HUES64 (cell line): ENCODE measurements around the gene AGXT2.
"Not testable (repeated sequence)": the region's sequence is repeated elsewhere in the genome, so short reads cannot be mapped to it uniquely, and the experiment has no call there.

Source experiments
- H3K27ac ChIP-seq: 2 replicates; pipeline ENCODE4 v1.7.0; 2013; ENCODE audit warnings: low read depth, low read length, inconsistent platforms
- H3K27me3 ChIP-seq: 2 replicates; pipeline ENCODE4 v1.6.1; 2013; ENCODE audit warnings: mild to moderate bottlenecking, low read length; ENCODE audit not compliant: insufficient read depth
- H3K36me3 ChIP-seq: 2 replicates; pipeline ENCODE4 v1.6.1; 2013; ENCODE audit warnings: mild to moderate bottlenecking, low read length; ENCODE audit not compliant: insufficient read depth
- H3K4me1 ChIP-seq: 2 replicates; pipeline ENCODE4 v1.6.1; 2013; ENCODE audit warnings: mild to moderate bottlenecking, low read length, moderate library complexity; ENCODE audit not compliant: insufficient read depth
- H3K4me3 ChIP-seq: 2 replicates; pipeline ENCODE4 v1.5.1; 2013; ENCODE audit warnings: mild to moderate bottlenecking, low read length, moderate library complexity
- H3K9ac ChIP-seq: 2 replicates; pipeline ENCODE4 v1.6.1; 2013; ENCODE audit warnings: mild to moderate bottlenecking, low read depth, low read length
- H3K9me3 ChIP-seq: 2 replicates; pipeline ENCODE4 v1.6.1; 2013; ENCODE audit warnings: low read depth, low read length; ENCODE audit not compliant: insufficient read depth
- WGBS: fragments of 150-250, 120-280 bp; methylation state at CpG from one replicate; pipeline ENCODE4 v1.1.7; 2013; ENCODE audit warnings: missing lambda C conversion rate; 5-methylcytosine and 5-hydroxymethylcytosine counted together

AGXT2 gene

DNA sequence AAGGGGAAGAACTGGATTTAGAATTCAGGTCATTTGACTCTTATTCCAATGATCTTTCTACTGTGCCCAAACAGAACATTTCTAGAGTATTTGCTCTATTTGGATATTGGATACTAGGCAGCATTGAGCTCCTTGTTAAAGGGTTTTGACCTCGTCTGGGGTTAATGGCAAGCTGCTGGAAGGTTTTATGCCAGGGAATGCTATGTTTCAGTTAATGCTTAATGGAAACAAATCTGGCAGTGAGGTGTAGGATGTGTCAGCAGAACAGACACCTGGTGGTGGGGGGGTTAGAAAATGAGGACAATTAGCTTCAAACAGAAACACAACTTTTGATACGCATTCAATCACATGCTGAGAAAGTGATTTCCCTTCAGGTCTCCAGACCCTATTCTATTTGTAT is 51.5 kb downstream of the AGXT2 start:
- Histone ChIP-seq H3K9ac (no peak overlapping the region), H3K27me3 (no peaks in the 10 kb centered on the region), H3K27ac (no peak overlapping the region), H3K4me3 (no peak overlapping the region), H3K4me1 (no peaks in the 10 kb centered on the region), H3K36me3 (no peaks in the 10 kb centered on the region), H3K9me3 (no peaks in the 10 kb centered on the region)
- WGBS, result 97% methylated on average over 2 of the region's 2 CpGs

DNA sequence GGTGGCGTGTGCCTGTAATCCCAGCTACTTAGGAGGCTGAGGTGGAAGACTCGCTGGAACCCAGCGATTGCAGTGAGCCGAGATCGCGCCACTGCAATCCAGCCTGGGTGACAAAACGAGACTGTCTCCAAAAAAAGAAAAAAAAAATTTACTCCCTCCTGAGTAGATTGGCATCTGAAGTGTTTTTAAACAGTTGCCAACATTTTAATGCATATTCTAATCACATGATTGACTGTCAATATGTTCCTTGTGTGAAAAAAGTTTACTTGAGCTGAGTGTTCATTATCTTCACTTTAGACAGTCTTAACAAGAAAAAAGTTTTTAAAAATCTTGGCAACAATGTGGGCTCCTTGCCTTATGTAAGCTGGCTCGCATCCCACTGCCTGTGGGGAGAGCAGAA is 53.8 kb downstream of the AGXT2 start:
- WGBS, result 96% methylated on average over 7 of the region's 8 CpGs
- H3K27me3 ChIP-seq, result no peaks in the 10 kb centered on the region

DNA sequence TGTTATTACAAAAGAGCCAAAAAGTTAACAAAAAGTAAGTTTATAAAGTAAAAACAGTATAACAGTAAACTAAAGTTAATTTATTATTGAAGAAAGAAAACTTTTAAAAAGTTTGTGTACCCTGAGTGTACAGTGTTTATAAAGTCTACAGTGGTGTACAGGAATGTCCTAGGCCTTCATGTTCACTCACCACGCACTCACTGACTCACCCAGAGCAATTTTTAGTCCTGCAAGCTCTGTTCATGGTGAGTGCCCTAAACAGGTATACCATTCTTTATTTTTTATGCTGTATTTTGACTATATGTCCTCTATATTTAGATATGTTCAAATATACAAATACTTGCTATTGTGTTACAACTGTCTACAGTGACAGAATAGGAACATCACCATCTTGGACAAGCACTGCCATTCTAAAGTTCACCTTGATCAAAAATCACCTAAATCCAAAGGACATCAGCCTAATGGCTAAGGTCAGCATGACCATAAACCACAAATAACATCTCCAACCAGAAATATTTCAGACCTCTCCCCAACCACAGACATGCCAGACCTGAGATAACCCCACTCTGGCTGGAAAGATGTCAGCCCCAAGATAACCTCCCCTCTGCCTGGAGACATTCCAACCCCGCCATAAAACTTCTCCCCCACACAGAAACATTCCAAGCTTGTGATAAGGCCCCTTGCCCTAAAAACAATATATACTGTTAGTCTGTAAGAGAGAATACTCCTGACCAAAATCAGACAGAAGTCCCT is 56.1 kb downstream of the AGXT2 start:
- Histone ChIP-seq H3K4me1 (no peaks in the 10 kb centered on the region), H3K9ac (no peak overlapping the region), H3K36me3 (no peaks in the 10 kb centered on the region), H3K9me3 (peaks cover 7% of the 10 kb centered on the region; the same call in 1 of the 2 replicates), H3K27ac (no peak overlapping the region), H3K4me3 (no peak overlapping the region), H3K27me3 (no peaks in the 10 kb centered on the region)
- 92% methylated on average over 2 of the region's 2 CpGs for WGBS

More for the DNA sequence above, 53.8 kb downstream of the AGXT2 start:
- no peaks in the 10 kb centered on the region for H3K4me1 ChIP-seq
- no peak overlapping the region for H3K4me3 ChIP-seq
- no peaks in the 10 kb centered on the region for H3K9me3 ChIP-seq
- no peak overlapping the region for H3K9ac ChIP-seq
- H3K27ac ChIP-seq, result no peak overlapping the region
- no peaks in the 10 kb centered on the region for H3K36me3 ChIP-seq

DNA sequence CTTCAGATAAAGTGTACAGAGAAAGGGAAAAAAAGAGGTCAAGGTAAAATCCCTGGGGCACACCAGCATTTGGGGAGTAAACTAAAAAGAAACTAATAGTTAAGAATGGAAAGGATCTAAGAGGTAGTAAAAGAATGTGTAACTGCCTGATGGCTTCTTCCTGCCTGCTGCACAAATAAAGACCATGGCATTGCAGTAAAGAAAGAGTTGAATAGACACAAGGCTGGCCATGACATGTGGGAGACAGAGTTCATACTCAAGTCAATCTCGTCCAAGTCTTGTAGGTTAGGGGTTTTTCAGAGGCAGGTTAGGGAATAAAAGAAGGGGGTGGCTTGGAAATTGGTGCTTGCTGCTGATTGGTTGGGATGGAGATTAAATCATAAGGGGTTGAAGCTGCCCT is 60.8 kb downstream of the AGXT2 start:
- H3K4me3 ChIP-seq, result no peak overlapping the region

DNA sequence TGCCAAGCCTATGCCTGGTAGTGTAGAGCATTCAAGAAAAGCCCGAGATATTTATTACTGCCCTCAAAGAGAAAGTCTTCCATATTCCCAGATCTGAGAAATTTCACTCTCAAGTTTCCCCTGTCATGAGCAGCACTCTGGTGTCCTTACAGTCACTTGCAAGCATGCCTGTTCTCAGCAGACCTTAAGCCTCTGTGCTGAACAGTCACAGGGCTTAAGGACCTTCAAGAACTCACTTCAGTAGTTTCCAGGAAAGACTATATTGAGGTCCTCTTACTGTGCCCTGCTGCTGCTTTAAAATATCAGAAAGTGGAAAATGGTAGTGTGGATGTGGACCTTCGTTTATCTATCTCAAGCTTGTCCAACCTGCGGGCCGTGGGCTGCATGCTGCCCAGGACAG is 64.9 kb downstream of the AGXT2 start:
- H3K27ac ChIP-seq, result no peak overlapping the region
- H3K9me3 ChIP-seq, result peaks cover 15% of the 10 kb centered on the region
- H3K27me3 ChIP-seq, result no peaks in the 10 kb centered on the region
- H3K9ac ChIP-seq, result no peak overlapping the region
- no peaks in the 10 kb centered on the region for H3K4me1 ChIP-seq
- H3K36me3 ChIP-seq, result no peaks in the 10 kb centered on the region
- no peak overlapping the region for H3K4me3 ChIP-seq
- 97% methylated on average over 4 of the region's 4 CpGs for WGBS

More for the DNA sequence above, 60.8 kb downstream of the AGXT2 start:
- no peaks in the 10 kb centered on the region for H3K4me1 ChIP-seq
- 95% methylated on average over 1 of the region's 1 CpG for WGBS
- H3K27me3 ChIP-seq, result no peaks in the 10 kb centered on the region
- no peaks in the 10 kb centered on the region for H3K36me3 ChIP-seq
- peaks cover 15% of the 10 kb centered on the region for H3K9me3 ChIP-seq
- no peak overlapping the region for H3K27ac ChIP-seq
- H3K9ac ChIP-seq, result no peak overlapping the region

DNA sequence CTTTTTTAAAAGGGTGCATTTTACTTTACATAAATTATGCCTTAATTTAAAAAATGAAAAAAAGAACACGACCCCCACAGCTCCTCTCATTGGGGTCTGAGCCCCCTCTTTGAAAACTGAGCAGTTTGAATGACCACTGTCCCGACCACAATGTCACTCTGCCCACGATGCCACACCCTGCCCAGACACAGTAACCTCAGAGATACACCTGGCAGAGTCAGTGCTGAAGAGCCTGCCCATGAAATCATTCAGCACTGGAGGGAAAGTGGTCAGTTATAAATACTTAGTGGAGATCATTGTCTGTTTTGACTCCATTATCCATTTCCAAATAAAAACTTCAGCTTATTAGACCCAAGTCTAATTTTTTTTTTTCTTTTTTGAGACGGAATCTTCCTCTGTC is 69.1 kb downstream of the AGXT2 start:
- H3K4me1 ChIP-seq, result no peaks in the 10 kb centered on the region
- H3K9ac ChIP-seq, result no peak overlapping the region
- H3K9me3 ChIP-seq, result no peaks in the 10 kb centered on the region
- H3K27ac ChIP-seq, result no peak overlapping the region
- H3K36me3 ChIP-seq, result no peaks in the 10 kb centered on the region
- 86% methylated on average over 4 of the region's 4 CpGs for WGBS
- H3K27me3 ChIP-seq, result no peaks in the 10 kb centered on the region
- H3K4me3 ChIP-seq, result no peak overlapping the region

DNA sequence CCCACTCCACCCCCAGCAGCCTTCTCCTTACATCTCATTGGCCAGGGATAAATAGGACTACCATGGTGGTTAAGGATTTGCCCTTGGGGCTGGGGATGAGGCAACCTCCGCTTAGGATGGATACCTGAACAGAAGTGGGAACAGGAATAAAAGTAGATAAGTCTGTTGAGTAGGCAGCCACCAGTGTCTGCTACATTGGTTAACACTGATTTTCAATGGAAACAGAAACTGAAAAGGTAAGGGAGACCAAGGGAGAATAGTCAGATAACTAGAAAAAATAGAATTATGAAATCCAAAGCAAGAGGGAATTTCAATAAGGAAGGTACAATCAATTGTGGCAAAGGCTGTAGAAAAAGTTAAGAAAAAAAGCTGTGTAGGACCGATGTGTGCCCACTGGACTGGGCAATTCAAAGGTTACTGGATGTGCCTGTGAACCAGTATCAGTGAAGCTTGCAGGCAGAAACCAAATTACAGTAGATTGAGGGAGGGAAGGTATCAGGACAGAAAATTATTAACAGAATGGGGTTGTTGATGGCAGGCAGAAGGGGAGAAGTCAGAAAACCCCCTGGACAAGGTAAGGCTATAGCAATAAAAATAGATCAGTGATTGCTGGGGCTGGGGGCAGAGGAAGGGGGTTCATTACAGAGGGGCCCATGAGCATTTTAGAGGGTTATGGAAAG is 69.7 kb downstream of the AGXT2 start:
- WGBS, result 93% methylated on average over 1 of the region's 2 CpGs
- no peak overlapping the region for H3K9ac ChIP-seq
- H3K27me3 ChIP-seq, result no peaks in the 10 kb centered on the region
- no peaks in the 10 kb centered on the region for H3K4me1 ChIP-seq
- H3K9me3 ChIP-seq, result no peaks in the 10 kb centered on the region
- no peak overlapping the region for H3K27ac ChIP-seq
- H3K4me3 ChIP-seq, result no peak overlapping the region
- no peaks in the 10 kb centered on the region for H3K36me3 ChIP-seq

- Histone ChIP-seq H3K9me3 (no peaks in the 10 kb centered on the region), H3K36me3 (no peaks in the 10 kb centered on the region), H3K9ac (no peak overlapping the region), H3K27ac (no peak overlapping the region), H3K4me3 (no peak overlapping the region), H3K4me1 (no peaks in the 10 kb centered on the region), H3K27me3 (no peaks in the 10 kb centered on the region)
- WGBS, result 85% methylated on average over 5 of the region's 5 CpGs
Measured at GRCh38 chr5:34976347-34976746, 71.4 kb downstream of the AGXT2 start.

GRCh38 chr5:34971655-34972054 is 76.1 kb downstream of the AGXT2 start:
- not testable (repeated sequence) for H3K4me3 ChIP-seq, H3K4me1 ChIP-seq, H3K9me3 ChIP-seq, H3K27ac ChIP-seq, H3K27me3 ChIP-seq, H3K36me3 ChIP-seq, H3K9ac ChIP-seq
- WGBS, result 100% methylated on average over 1 of the region's 4 CpGs

DNA sequence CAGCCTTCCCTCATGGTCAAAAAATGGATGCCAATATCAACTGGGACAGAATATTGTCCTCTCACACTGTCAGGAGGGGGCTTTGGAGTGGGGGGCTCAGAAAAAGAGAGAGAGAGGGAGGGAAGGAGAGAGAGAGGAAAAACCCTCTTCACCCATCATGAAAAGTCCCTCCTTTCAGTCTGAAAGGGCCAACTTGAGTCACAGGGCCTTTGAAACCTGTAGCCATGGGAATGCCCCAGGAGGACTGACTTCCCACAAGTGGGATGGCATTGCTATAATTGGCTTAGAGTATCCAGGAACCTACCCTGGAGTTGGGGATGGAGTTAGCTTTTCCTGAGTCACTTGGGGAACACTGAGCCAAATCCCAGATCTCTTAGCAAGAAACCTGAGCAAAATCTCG is 77.2 kb downstream of the AGXT2 start:
- Histone ChIP-seq H3K27ac (no peak overlapping the region), H3K4me1 (no peaks in the 10 kb centered on the region), H3K9ac (no peak overlapping the region), H3K9me3 (0 out of 2 replicates have a peak, but pooled peaks cover 5% of the 10 kb centered on the region), H3K4me3 (no peak overlapping the region), H3K36me3 (no peaks in the 10 kb centered on the region; the same call in 1 of the 2 replicates), H3K27me3 (no peaks in the 10 kb centered on the region)
- 92% methylated on average over 1 of the region's 1 CpG for WGBS

- H3K4me1 ChIP-seq, result no peaks in the 10 kb centered on the region
- H3K27me3 ChIP-seq, result no peaks in the 10 kb centered on the region
- H3K9ac ChIP-seq, result no peak overlapping the region
- no peaks in the 10 kb centered on the region; the same call in 1 of the 2 replicates for H3K36me3 ChIP-seq
- H3K9me3 ChIP-seq, result 0 out of 2 replicates have a peak, but pooled peaks cover 9% of the 10 kb centered on the region
- 93% methylated on average over 2 of the region's 2 CpGs for WGBS
- H3K4me3 ChIP-seq, result no peak overlapping the region
- H3K27ac ChIP-seq, result no peak overlapping the region
Measured at GRCh38 chr5:34968258-34968657, 79.5 kb downstream of the AGXT2 start.
